BE2C (cell line): ENCODE measurements around the gene MSN.

ENCODE experiments used
- DNase-seq: peaks from one replicate; pipeline ENCODE4 v3.0.0-alpha.2; 2020
- H3K27me3 ChIP-seq: fragments of 250-450 bp; sonication (Bioruptor Pico); 2 replicates; pipeline ENCODE4 v1.5.1; 2020; ENCODE audit warnings: mild to moderate bottlenecking
- H3K36me3 ChIP-seq: fragments of 250-450 bp; sonication (Bioruptor Pico); 2 replicates; pipeline ENCODE4 v1.5.1; 2020; ENCODE audit warnings: mild to moderate bottlenecking
- H3K4me1 ChIP-seq: fragments of 250-450 bp; sonication (Bioruptor Pico); 2 replicates; pipeline ENCODE4 v1.5.1; 2020
- H3K4me3 ChIP-seq: 2 replicates; pipeline ENCODE4 v1.5.1; 2011; ENCODE audit warnings: low read depth, low read length
- H3K9me3 ChIP-seq: fragments of 250-450 bp; sonication (Bioruptor Pico); 2 replicates; pipeline ENCODE4 v1.5.1; 2020
- TF ChIP-seq, protein P1 (sequence below): IDR thresholded peaks from 2 replicates; pipeline ENCODE4 v1.5.1; 2012; ENCODE audit warnings: mild to moderate bottlenecking, low read depth, low read length

Gene MSN

DNA sequence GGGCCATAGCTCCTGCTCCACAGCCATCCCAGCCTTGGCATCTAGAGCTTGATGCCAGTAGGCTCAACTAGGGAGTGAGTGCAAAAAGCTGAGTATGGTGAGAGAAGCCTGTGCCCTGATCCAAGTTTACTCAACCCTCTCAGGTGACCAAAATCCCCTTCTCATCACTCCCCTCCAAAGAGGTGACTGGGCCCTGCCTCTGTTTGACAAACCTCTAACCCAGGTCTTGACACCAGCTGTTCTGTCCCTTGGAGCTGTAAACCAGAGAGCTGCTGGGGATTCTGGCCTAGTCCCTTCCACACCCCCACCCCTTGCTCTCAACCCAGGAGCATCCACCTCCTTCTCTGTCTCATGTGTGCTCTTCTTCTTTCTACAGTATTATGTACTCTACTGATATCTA is 73.5 kb downstream of the MSN start:
- Histone ChIP-seq H3K4me1 (no peaks in the 10 kb centered on the region), H3K27me3 (no peaks in the 10 kb centered on the region), H3K36me3 (no peaks in the 10 kb centered on the region), H3K4me3 (no peak overlapping the region), H3K9me3 (no peaks in the 10 kb centered on the region)
- TF ChIP-seq, protein P1, sequence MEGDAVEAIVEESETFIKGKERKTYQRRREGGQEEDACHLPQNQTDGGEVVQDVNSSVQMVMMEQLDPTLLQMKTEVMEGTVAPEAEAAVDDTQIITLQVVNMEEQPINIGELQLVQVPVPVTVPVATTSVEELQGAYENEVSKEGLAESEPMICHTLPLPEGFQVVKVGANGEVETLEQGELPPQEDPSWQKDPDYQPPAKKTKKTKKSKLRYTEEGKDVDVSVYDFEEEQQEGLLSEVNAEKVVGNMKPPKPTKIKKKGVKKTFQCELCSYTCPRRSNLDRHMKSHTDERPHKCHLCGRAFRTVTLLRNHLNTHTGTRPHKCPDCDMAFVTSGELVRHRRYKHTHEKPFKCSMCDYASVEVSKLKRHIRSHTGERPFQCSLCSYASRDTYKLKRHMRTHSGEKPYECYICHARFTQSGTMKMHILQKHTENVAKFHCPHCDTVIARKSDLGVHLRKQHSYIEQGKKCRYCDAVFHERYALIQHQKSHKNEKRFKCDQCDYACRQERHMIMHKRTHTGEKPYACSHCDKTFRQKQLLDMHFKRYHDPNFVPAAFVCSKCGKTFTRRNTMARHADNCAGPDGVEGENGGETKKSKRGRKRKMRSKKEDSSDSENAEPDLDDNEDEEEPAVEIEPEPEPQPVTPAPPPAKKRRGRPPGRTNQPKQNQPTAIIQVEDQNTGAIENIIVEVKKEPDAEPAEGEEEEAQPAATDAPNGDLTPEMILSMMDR: no peak
- DNase-seq: no peak

DNA sequence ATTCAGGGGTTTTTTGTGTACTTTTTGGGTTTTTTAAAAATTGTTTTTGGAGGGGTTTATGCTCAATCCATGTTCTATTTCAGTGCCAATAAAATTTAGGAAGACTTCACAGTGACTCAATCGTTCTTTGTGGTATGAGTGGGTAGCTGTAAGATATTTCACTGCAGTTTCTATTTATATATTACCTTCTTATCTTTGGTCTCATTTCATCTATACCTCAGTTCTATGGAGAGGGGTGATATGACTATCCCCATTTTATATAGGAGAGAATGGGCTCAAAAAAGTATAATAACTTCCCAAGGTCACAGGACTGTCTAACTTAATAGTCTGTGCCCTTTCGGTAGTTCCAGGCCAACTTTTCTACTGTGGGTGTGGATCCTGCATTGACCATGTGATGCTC is 74.4 kb downstream of the MSN start:
- Histone ChIP-seq H3K36me3 (no peaks in the 10 kb centered on the region), H3K4me1 (no peaks in the 10 kb centered on the region), H3K27me3 (no peaks in the 10 kb centered on the region), H3K4me3 (no peak overlapping the region), H3K9me3 (no peaks in the 10 kb centered on the region)
- DNase-seq: no peak
- TF ChIP-seq, protein P1: no peak

GRCh38 chrX:65744965-65745364 is 77.5 kb downstream of the MSN start:
- H3K9me3 ChIP-seq: no peaks in the 10 kb centered on the region
- H3K4me3 ChIP-seq: no peak overlapping the region
- no peaks in the 10 kb centered on the region for H3K36me3 ChIP-seq
- H3K27me3 ChIP-seq: no peaks in the 10 kb centered on the region
- H3K4me1 ChIP-seq: no peaks in the 10 kb centered on the region
- no peak for DNase-seq
- TF ChIP-seq, protein P1: no peak

- no peaks in the 10 kb centered on the region for H3K4me1 ChIP-seq
- DNase-seq: no peak
These were observed 78.0 kb downstream of the MSN start for GRCh38 chrX:65745427-65745826.

GRCh38 chrX:65745992-65746391 is 78.5 kb downstream of the MSN start:
- Histone ChIP-seq H3K4me3 (no peak overlapping the region), H3K36me3 (no peaks in the 10 kb centered on the region), H3K9me3 (no peaks in the 10 kb centered on the region), H3K4me1 (no peaks in the 10 kb centered on the region), H3K27me3 (no peaks in the 10 kb centered on the region)
- TF ChIP-seq, protein P1: no peak
- DNase-seq: no peak

More at GRCh38 chrX:65745427-65745826, 78.0 kb downstream of the MSN start:
- Histone ChIP-seq H3K9me3 (no peaks in the 10 kb centered on the region), H3K36me3 (no peaks in the 10 kb centered on the region), H3K4me3 (no peak overlapping the region), H3K27me3 (no peaks in the 10 kb centered on the region)
- TF ChIP-seq, protein P1: no peak

- Histone ChIP-seq H3K4me3 (no peak overlapping the region), H3K9me3 (no peaks in the 10 kb centered on the region), H3K4me1 (no peaks in the 10 kb centered on the region), H3K27me3 (no peaks in the 10 kb centered on the region), H3K36me3 (no peaks in the 10 kb centered on the region)
- TF ChIP-seq, protein P1: no peak
- DNase-seq: no peak
These were observed 83.4 kb downstream of the MSN start for GRCh38 chrX:65750674-65751469.
